Neuronal stem cell (in vitro differentiated cells): ENCODE results near the gene ITGA3.

Source experiments
- DNase-seq: peaks from one replicate; pipeline ENCODE4 v3.0.0-alpha.2; 2013; ENCODE audit warnings: low spot score
- H2AFZ ChIP-seq: one replicate; pipeline ENCODE4 v1.6.1; 2013; ENCODE audit warnings: mild to moderate bottlenecking, low read length, inconsistent platforms
- H2AK5ac ChIP-seq: 2 replicates; pipeline ENCODE4 v1.6.1; 2013; ENCODE audit warnings: low read depth, mild to moderate bottlenecking, inconsistent platforms, low read length, moderate library complexity, mixed read lengths
- H2BK120ac ChIP-seq: 2 replicates; pipeline ENCODE4 v1.6.1; 2013; ENCODE audit warnings: low read depth, mild to moderate bottlenecking, inconsistent platforms, low read length, moderate library complexity, mixed read lengths
- H2BK12ac ChIP-seq: one replicate; pipeline ENCODE4 v1.6.1; 2013; ENCODE audit warnings: low read length, inconsistent platforms
- H2BK15ac ChIP-seq: 2 replicates; pipeline ENCODE4 v1.6.1; 2013; ENCODE audit warnings: mild to moderate bottlenecking, low read length, inconsistent platforms, mixed read lengths
- H2BK5ac ChIP-seq: one replicate; pipeline ENCODE4 v1.6.1; 2013; ENCODE audit warnings: inconsistent platforms, mild to moderate bottlenecking, low read length, moderate library complexity
- H3K14ac ChIP-seq: one replicate; pipeline ENCODE4 v1.6.1; 2013; ENCODE audit warnings: low read length, inconsistent platforms
- H3K18ac ChIP-seq: 2 replicates; pipeline ENCODE4 v1.6.1; 2013; ENCODE audit warnings: low read length, inconsistent platforms
- H3K23ac ChIP-seq: 2 replicates; pipeline ENCODE4 v1.6.1; 2013; ENCODE audit warnings: low read depth, mild to moderate bottlenecking, mixed read lengths, low read length, inconsistent platforms; ENCODE audit not compliant: poor library complexity
- H3K27ac ChIP-seq: replicated peaks from 3 replicates; pipeline ENCODE4 v1.5.1; 2013; ENCODE audit warnings: low read length, inconsistent platforms
- H3K27me3 ChIP-seq, 3 experiments: 2 replicates each; pipeline ENCODE4 v1.6.1; 2013; ENCODE audit warnings: low read length in 3 of 3, mild to moderate bottlenecking in 2 of 3, inconsistent platforms in 1 of 3, low read depth in 1 of 3, mixed read lengths in 1 of 3, moderate library complexity in 1 of 3; ENCODE audit not compliant: control insufficient read depth in 3 of 3, insufficient read depth in 3 of 3
- H3K36me3 ChIP-seq, 2 donors: replicated peaks in 1 of 2; 2 replicates each; pipeline ENCODE4 v1.6.1; 2013; ENCODE audit warnings: low read length in 2 of 2; ENCODE audit not compliant: control insufficient read depth in 2 of 2, insufficient read depth in 2 of 2
- H3K4ac ChIP-seq: 2 replicates; pipeline ENCODE4 v1.6.1; 2013; ENCODE audit warnings: inconsistent platforms, mild to moderate bottlenecking, low read length, moderate library complexity
- H3K4me1 ChIP-seq, 2 donors: 1 replicate in 1 of 2; 2 replicates in 1 of 2; pipeline ENCODE4 v1.6.1; 2013; ENCODE audit warnings: low read length in 2 of 2, low read depth in 1 of 2; ENCODE audit not compliant: control insufficient read depth in 2 of 2, insufficient read depth in 1 of 2
- H3K4me2 ChIP-seq: one replicate; pipeline ENCODE4 v1.6.1; 2013; ENCODE audit warnings: mild to moderate bottlenecking, low read length, inconsistent platforms; ENCODE audit not compliant: insufficient read depth, poor library complexity, severe bottlenecking
- H3K4me3 ChIP-seq, 2 donors: 2 replicates each; pipeline ENCODE4 v1.5.1; 2013; ENCODE audit warnings: low read length in 2 of 2, mild to moderate bottlenecking in 2 of 2, inconsistent platforms in 1 of 2, moderate library complexity in 1 of 2
- H3K79me1 ChIP-seq: one replicate; pipeline ENCODE4 v1.6.1; 2013; ENCODE audit warnings: low read depth, mild to moderate bottlenecking, inconsistent platforms, low read length, moderate library complexity
- H3K9ac ChIP-seq: one replicate; pipeline ENCODE4 v1.6.1; 2013; ENCODE audit warnings: mild to moderate bottlenecking, low read depth, low read length, inconsistent platforms; ENCODE audit not compliant: poor library complexity
- H3K9me3 ChIP-seq, 2 donors: replicated peaks in 1 of 2; 2 replicates each; pipeline versions ENCODE3 to v1.6.1; 2013; ENCODE audit warnings: low read length in 2 of 2, mild to moderate bottlenecking in 2 of 2, inconsistent platforms in 1 of 2, low read depth in 1 of 2, mixed read lengths in 1 of 2, moderate library complexity in 1 of 2; ENCODE audit not compliant: control insufficient read depth in 2 of 2, insufficient read depth in 1 of 2
- H4K8ac ChIP-seq: one replicate; pipeline ENCODE4 v1.6.1; 2013; ENCODE audit warnings: low read depth, mild to moderate bottlenecking, inconsistent platforms, low read length, moderate library complexity
- H4K91ac ChIP-seq: one replicate; pipeline ENCODE4 v1.6.1; 2013; ENCODE audit warnings: low read length, low read depth, mild to moderate bottlenecking, inconsistent platforms; ENCODE audit not compliant: poor library complexity
- WGBS, 2 donors: extraction: QIAGEN DNeasy Blood & Tissue Kit; methylation state at CpG; one replicate each; pipeline ENCODE4 v1.1.7; 2013; ENCODE audit warnings: missing lambda C conversion rate in 2 of 2, mixed read lengths in 1 of 2; ENCODE audit not compliant: insufficient read length in 2 of 2, insufficient replicate concordance in 1 of 2; ENCODE audit errors: extremely low coverage in 2 of 2; 5-methylcytosine and 5-hydroxymethylcytosine counted together

ITGA3 gene

GRCh38 chr17:50022463-50023130 lies 33.3 kb upstream of the ITGA3 start:
- H3K36me3 ChIP-seq: peaks cover 0 to 3% of the 10 kb centered on the region in 2 donors
- H3K23ac ChIP-seq: no peak overlapping the region
- no peak overlapping the region for H2AK5ac ChIP-seq
- H3K4me3 ChIP-seq: no peak overlapping the region
- no peak for DNase-seq
- no peak overlapping the region for H2BK120ac ChIP-seq
- H3K4me1 ChIP-seq: peaks cover 6 to 11% of the 10 kb centered on the region in 2 donors
- no peak overlapping the region for H2BK15ac ChIP-seq
- H3K4me2 ChIP-seq: no peak overlapping the region
- no CpG with 5 or more reads among the region's 6 CpGs for WGBS, 2 donors
- H4K8ac ChIP-seq: no peak overlapping the region
- peak overlapping the region; percentile 85 for H2AFZ ChIP-seq
- no peak overlapping the region for H3K9ac ChIP-seq
- no peak overlapping the region for H4K91ac ChIP-seq
- H3K4ac ChIP-seq: no peak overlapping the region
- no peak overlapping the region for H3K14ac ChIP-seq
- peaks cover 0 to 10% of the 10 kb centered on the region in 2 donors for H3K9me3 ChIP-seq
- H3K79me1 ChIP-seq: no peaks in the 10 kb centered on the region
- H3K27ac ChIP-seq: no peak overlapping the region
- H2BK12ac ChIP-seq: no peak overlapping the region
- H2BK5ac ChIP-seq: no peak overlapping the region
- no peak overlapping the region for H3K18ac ChIP-seq
- H3K27me3 ChIP-seq: no peaks in the 10 kb centered on the region

DNA sequence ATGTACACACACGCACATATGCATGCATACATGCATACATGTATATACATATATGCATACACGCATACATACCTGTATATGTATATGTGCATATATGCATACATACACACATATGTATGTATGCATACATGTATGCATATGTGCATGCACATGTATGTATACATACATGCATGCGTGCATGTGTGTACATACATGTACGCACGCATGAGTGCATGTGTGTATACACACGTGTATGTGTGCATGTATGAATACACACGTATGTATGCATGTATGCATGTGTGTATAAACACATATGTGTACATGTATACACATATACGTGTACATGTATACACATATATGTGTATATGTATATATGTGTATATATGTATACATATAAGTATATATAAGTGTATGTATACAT lies 32.4 kb upstream of the ITGA3 start:
- H2BK120ac ChIP-seq: no peak overlapping the region
- peaks cover 9 to 19% of the 10 kb centered on the region in 2 donors for H3K4me1 ChIP-seq
- no peak overlapping the region for H2AK5ac ChIP-seq
- no peak overlapping the region for H2BK15ac ChIP-seq
- H3K23ac ChIP-seq: no peak overlapping the region
- H2AFZ ChIP-seq: no peak overlapping the region
- H2BK12ac ChIP-seq: no peak overlapping the region
- H3K27ac ChIP-seq: no peak overlapping the region
- no peaks in the 10 kb centered on the region for H3K79me1 ChIP-seq
- H3K9ac ChIP-seq: no peak overlapping the region
- H3K9me3 ChIP-seq: peaks cover 0 to 10% of the 10 kb centered on the region in 2 donors
- H3K36me3 ChIP-seq: peaks cover 0 to 3% of the 10 kb centered on the region in 2 donors
- H3K14ac ChIP-seq: no peak overlapping the region
- no peak overlapping the region for H3K4me2 ChIP-seq
- no peak overlapping the region for H4K8ac ChIP-seq
- no peak overlapping the region for H2BK5ac ChIP-seq
- no peak overlapping the region for H4K91ac ChIP-seq
- no CpG with 5 or more reads among the region's 8 CpGs for WGBS, 2 donors
- H3K4ac ChIP-seq: no peak overlapping the region
- H3K27me3 ChIP-seq: no peaks in the 10 kb centered on the region
- no peak overlapping the region for H3K4me3 ChIP-seq
- no peak overlapping the region for H3K18ac ChIP-seq
- no peak for DNase-seq

DNA sequence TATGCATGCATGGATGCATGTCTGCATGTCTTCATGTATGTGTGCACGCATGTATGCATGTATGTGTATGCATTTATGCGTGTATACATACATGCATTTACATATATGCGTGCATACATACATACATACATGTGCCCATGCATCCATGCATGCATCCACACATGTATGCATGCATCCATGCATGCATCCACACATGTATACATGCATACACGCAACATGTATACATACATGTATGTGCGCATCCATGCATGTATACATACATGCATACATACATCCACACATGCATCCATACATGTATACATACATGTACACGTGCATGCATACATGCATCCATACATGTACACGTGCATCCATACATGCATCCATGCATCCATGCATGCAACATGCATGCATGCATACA lies 31.1 kb upstream of the ITGA3 start:
- no peak overlapping the region for H4K8ac ChIP-seq
- H3K9ac ChIP-seq: peak overlapping the region; percentile 27
- no peak overlapping the region for H3K23ac ChIP-seq
- H2BK5ac ChIP-seq: no peak overlapping the region
- no peak overlapping the region for H4K91ac ChIP-seq
- H2BK120ac ChIP-seq: no peak overlapping the region
- H3K4me2 ChIP-seq: no peak overlapping the region
- H3K4me3 ChIP-seq: no peak overlapping the region
- no peak overlapping the region for H2AFZ ChIP-seq
- no peaks in the 10 kb centered on the region for H3K79me1 ChIP-seq
- DNase-seq: no peak
- H3K27me3 ChIP-seq: no peaks in the 10 kb centered on the region
- no CpG with 5 or more reads among the region's 7 CpGs for WGBS, 2 donors
- H3K27ac ChIP-seq: no peak overlapping the region
- H3K4ac ChIP-seq: no peak overlapping the region
- no peak overlapping the region for H3K14ac ChIP-seq
- H2AK5ac ChIP-seq: no peak overlapping the region
- no peak overlapping the region for H3K18ac ChIP-seq
- H3K4me1 ChIP-seq: peaks cover 10 to 25% of the 10 kb centered on the region in 2 donors
- H3K36me3 ChIP-seq: peaks cover 0 to 3% of the 10 kb centered on the region in 2 donors
- H3K9me3 ChIP-seq: peaks cover 0 to 10% of the 10 kb centered on the region in 2 donors
- H2BK15ac ChIP-seq: no peak overlapping the region
- H2BK12ac ChIP-seq: no peak overlapping the region

DNA sequence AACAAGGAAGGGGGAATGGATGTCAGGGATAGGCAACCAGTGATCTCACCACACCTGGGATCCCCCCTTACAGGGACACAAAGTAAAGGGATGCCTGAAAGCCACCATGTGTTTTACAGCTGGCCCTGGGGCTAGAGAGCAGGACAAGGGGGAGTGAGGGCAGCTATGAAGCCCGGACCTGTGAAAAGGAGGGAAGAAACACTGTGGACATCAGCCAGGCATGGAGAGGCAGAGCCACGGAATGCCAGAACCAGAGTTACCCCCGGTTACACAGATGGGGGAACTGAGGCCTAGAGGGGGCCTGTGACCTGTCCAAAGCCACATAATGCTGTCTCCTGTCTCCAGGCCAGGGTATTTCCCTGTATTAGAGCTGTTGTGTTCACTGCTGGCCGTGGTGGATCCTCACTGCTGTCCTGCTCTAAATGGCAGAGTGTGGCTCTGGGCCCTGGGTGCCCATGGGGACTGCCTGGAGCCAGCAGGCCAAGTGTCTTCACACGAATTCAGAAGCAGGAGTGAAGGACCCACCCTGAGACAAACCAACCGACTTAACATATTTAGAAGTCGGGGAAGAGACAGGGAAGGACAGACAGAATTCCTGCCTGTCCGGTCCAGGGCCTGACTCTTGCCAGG lies 29.7 kb upstream of the ITGA3 start:
- Histone ChIP-seq H3K4me3 (no peak overlapping the region), H3K36me3 (peaks cover 0 to 3% of the 10 kb centered on the region in 2 donors), H3K4me1 (peaks cover 10 to 24% of the 10 kb centered on the region in 2 donors), H2BK120ac (no peak overlapping the region), H3K18ac (peak overlapping the region; percentile 32), H2BK5ac (no peak overlapping the region), H3K27ac (no peak overlapping the region), H4K8ac (no peak overlapping the region), H3K4me2 (no peak overlapping the region), H2AK5ac (peak overlapping the region; percentile 6), H3K27me3 (no peaks in the 10 kb centered on the region), H3K14ac (no peak overlapping the region), H4K91ac (no peak overlapping the region), H3K23ac (no peak overlapping the region), H3K9ac (no peak overlapping the region), H3K79me1 (no peaks in the 10 kb centered on the region), H2AFZ (peak overlapping the region; percentile 67), H3K4ac (no peak overlapping the region), H2BK15ac (no peak overlapping the region), H2BK12ac (no peak overlapping the region), H3K9me3 (peaks cover 0 to 10% of the 10 kb centered on the region in 2 donors)
- no peak for DNase-seq
- WGBS, 2 donors: no CpG with 5 or more reads among the region's 8 CpGs
